A549 (cell line): ENCODE data around the gene GRPR.

Experiments used
- BHLHE40 ChIP-seq: IDR thresholded peaks from 2 replicates; pipeline ENCODE4 v1.6.1; 2012; ENCODE audit warnings: low read depth, low read length, inconsistent platforms
- CEBPB ChIP-seq, 2 experiments: fragments of >200 bp in 1 of 2; sonication (Bioruptor Twin) in 1 of 2; formaldehyde crosslinking in 1 of 2; IDR thresholded peaks; 2 replicates each; pipeline ENCODE4 v1.6.1; 2012 to 2016
- CHD4 ChIP-seq: fragments of 200-600 bp; sonication (generic); IDR thresholded peaks from 2 replicates; pipeline ENCODE4 v1.6.1; 2016; ENCODE audit warnings: antibody characterized with exemption, mild to moderate bottlenecking, borderline replicate concordance
- EP300 ChIP-seq, 2 experiments: fragments of >200 bp; sonication (Bioruptor Twin); formaldehyde crosslinking; IDR thresholded peaks; 2 replicates in 1 of 2; 3 replicates in 1 of 2; pipeline ENCODE4 v1.6.1; 2016 to 2017
- HOXA7 ChIP-seq: fragments of 250-450 bp; sonication (Bioruptor Pico); IDR thresholded peaks from 2 replicates; pipeline ENCODE4 v1.5.0; 2020; ENCODE audit warnings: mild to moderate bottlenecking, moderate library complexity
- MYC ChIP-seq: IDR thresholded peaks from 2 replicates; pipeline ENCODE4 v1.6.1; 2012; ENCODE audit warnings: mild to moderate bottlenecking, inconsistent platforms, low read length, improper control_type of control experiment, borderline replicate concordance
- TF ChIP-seq, protein P1 (sequence below): fragments of 450-650 bp; IDR thresholded peaks from 2 replicates; pipeline ENCODE4 v1.6.1; 2014; ENCODE audit warnings: antibody characterized with exemption

DNA sequence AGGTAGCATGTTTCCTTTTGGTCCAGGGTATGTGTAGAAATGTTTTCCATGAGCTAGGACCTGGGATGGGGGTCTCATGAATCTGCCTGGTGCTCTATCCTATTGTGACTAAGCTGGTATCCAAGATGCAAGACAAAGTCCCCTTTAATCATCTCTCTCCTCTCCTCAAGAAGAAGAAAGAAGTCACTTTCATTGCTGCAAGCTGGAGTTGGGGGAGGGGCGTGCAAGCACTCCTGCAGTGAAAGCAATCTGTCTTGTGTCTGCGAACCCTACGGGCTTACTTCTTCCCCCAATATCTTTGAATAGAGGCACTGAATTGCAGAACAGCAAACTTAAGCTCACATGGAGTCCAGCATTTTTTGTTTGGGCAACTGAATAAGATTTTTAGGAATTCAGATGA is 27.2 kb upstream of the GRPR start:
- TF ChIP-seq MYC (no peak), CEBPB (IDR thresholded peaks at IDR 0.05) (no peak), BHLHE40 (no peak), CHD4 (no peak), HOXA7 (CRISPR knock-in tag) (no peak), EP300 (IDR thresholded peaks at IDR 0.05) (no peak)
- TF ChIP-seq, protein P1, sequence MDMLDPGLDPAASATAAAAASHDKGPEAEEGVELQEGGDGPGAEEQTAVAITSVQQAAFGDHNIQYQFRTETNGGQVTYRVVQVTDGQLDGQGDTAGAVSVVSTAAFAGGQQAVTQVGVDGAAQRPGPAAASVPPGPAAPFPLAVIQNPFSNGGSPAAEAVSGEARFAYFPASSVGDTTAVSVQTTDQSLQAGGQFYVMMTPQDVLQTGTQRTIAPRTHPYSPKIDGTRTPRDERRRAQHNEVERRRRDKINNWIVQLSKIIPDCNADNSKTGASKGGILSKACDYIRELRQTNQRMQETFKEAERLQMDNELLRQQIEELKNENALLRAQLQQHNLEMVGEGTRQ: no peak
